ENCODE data around the gene C19orf12. TPM values are rescaled to one million over a fixed set of nuclear protein-coding genes. Genes with fewer than 3 reads are reported as not detected.

Gene C19orf12
- total and polyA plus RNA-seq, 4 donors: 24.2 to 42.9 (median 36.3) TPM

DNA sequence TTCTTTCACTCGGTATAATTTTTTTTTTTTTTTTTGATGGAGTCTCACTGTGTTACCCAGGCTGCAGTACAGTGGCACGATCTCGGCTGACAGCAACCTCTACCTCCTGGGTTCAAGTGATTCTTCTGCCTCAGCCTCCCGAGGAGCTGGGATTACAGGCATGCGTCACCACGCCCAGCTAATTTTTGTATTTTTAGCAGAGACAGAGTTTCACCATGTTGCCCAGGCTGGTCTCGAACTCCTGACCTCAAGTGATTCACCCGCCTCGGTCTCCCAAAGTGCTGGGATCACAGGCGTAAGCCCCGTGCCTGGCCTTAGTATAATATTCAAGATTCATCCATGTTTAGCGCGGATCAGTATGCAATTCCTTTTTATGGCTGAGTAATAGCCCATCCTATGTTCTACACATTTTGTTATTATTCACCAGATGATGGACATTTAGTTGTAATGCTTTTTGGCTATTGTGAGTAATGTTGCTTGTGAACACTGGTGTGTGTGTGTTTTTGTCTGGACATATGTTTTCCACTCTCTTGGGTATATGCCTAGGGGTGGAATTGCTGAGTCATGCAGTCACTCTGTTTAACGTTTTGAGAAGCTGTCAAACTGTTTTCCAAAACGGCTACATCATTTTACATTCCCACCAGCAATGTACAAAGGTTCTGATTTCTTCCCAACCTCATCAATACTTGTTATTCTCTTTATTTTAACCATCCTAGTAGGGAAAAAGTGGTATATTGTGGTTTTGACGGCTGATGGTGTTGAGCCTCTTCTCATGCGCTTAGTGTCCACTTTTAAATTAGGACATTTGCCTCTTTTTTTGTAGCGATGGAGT is 26.9 kb downstream of the C19orf12 start:
- Histone ChIP-seq H3K4me3 (ENCODE audit: low read depth, low read length) (no peak overlapping the region), H3K9me3 (ENCODE audit: control insufficient read depth, insufficient read depth, low read length) (no peaks in the 10 kb centered on the region), H3K4me1 (ENCODE audit: control insufficient read depth, insufficient read depth, low read length) (peaks cover 4% of the 10 kb centered on the region), H3K27me3 (ENCODE audit: control insufficient read depth, insufficient read depth, low read length) (no peaks in the 10 kb centered on the region), H3K27ac (ENCODE audit: low read depth, low read length) (no peak overlapping the region), H3K36me3 (ENCODE audit: control insufficient read depth, insufficient read depth, low read length) (no peaks in the 10 kb centered on the region)
- 94% methylated on average over 14 of the region's 18 CpGs for WGBS (ENCODE audit: insufficient coverage)
- no peak for DNase-seq (ENCODE audit: low read depth in 4 of 6, low spot score in 6 of 6)

DNA sequence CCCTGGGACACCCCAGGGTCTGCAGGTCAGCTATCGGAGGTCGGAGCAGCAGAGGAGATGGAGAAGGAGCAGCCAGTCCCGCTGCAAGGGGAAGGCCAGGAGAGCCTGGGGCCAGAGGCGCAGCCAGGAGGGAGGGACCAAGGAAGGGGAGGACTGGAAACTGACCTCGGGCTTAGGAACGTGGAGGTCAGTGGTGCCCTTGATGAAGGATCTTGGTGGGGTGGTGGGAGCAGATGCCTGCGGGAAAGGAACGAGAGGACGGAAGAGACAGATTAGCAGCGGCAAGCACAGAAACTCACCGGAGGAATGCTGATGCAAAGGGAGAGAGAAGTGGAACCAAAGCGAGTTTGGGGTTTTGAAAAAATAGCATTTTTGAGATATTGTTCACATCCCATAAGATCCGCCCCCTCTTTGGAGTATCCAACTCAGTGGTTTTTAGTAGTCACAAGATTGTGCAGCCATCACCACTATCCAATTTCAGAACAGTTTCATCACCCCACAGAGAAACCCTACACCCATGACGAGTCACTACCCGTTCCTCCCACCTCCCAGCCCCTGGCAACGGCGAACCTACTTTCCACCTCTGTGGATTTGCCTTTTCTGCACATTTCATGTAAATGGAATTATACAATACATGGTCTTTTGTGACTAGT is 27.7 kb downstream of the C19orf12 start:
- no peak for DNase-seq (ENCODE audit: low read depth in 4 of 6, low spot score in 6 of 6)
- no peaks in the 10 kb centered on the region for H3K9me3 ChIP-seq (ENCODE audit: control insufficient read depth, insufficient read depth, low read length)
- no peaks in the 10 kb centered on the region for H3K27me3 ChIP-seq (ENCODE audit: control insufficient read depth, insufficient read depth, low read length)
- H3K36me3 ChIP-seq (ENCODE audit: control insufficient read depth, insufficient read depth, low read length): no peaks in the 10 kb centered on the region
- H3K27ac ChIP-seq (ENCODE audit: low read depth, low read length): no peak overlapping the region
- peaks cover 12% of the 10 kb centered on the region for H3K4me1 ChIP-seq (ENCODE audit: control insufficient read depth, insufficient read depth, low read length)
- no peak overlapping the region for H3K4me3 ChIP-seq (ENCODE audit: low read depth, low read length)
- 90% methylated on average over 12 of the region's 17 CpGs for WGBS (ENCODE audit: insufficient coverage)

DNA sequence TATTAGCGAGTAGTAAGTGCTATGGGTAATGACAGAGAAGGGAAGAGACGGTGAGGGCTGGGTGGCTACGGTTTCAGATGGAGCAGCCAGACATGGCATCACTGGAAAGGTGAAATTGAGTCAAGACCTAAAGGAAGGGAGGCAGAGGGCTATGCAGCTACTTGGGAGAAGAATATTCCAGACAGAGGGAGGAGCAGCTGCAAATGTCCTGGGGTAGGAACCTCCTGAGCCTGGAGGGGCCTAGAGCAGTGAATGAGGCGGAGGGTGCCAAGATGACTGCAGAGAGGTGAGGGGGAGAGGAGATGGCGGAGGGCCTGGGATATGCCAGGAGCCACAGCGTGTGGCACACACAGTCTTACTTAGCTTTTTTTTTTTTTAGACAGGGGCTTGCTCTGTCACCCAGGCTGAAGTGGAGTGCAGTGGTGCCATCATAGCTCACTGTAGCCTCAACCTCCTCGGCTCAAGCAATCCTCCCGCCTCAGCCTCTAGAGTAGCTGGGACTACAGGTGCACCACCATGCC is 28.7 kb downstream of the C19orf12 start:
- Histone ChIP-seq H3K36me3 (ENCODE audit: control insufficient read depth, insufficient read depth, low read length) (no peaks in the 10 kb centered on the region), H3K27me3 (ENCODE audit: control insufficient read depth, insufficient read depth, low read length) (no peaks in the 10 kb centered on the region), H3K9me3 (ENCODE audit: control insufficient read depth, insufficient read depth, low read length) (no peaks in the 10 kb centered on the region), H3K4me3 (ENCODE audit: low read depth, low read length) (no peak overlapping the region), H3K27ac (ENCODE audit: low read depth, low read length) (no peak overlapping the region), H3K4me1 (ENCODE audit: control insufficient read depth, insufficient read depth, low read length) (peaks cover 22% of the 10 kb centered on the region)
- no peak for DNase-seq (ENCODE audit: low read depth in 4 of 6, low spot score in 6 of 6)
- WGBS (ENCODE audit: insufficient coverage): 97% methylated on average over 7 of the region's 8 CpGs

DNA sequence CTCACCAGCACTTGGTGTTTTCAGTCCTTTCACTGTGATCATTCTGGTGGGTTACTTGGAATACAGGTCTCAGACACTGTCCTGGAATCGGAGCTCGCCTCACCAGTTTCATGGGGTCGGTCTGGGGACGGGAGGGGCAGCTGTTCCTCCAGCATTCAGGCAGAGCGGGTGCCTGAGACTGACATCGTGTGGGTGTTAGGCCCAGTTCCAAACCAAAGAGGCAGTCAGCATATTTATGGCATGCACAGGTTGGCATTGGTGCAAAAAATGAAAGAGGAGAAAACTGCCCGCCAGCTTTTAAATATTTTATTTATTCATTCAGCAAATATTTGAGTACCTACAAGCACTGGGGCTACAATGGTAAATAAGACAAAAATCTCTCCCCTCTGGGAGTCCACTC is 29.7 kb downstream of the C19orf12 start:
- no peaks in the 10 kb centered on the region for H3K27me3 ChIP-seq (ENCODE audit: control insufficient read depth, insufficient read depth, low read length)
- DNase-seq (ENCODE audit: low read depth in 4 of 6, low spot score in 6 of 6): no peak
- peaks cover 22% of the 10 kb centered on the region for H3K4me1 ChIP-seq (ENCODE audit: control insufficient read depth, insufficient read depth, low read length)
- H3K36me3 ChIP-seq (ENCODE audit: control insufficient read depth, insufficient read depth, low read length): no peaks in the 10 kb centered on the region
- H3K4me3 ChIP-seq (ENCODE audit: low read depth, low read length): no peak overlapping the region
- H3K27ac ChIP-seq (ENCODE audit: low read depth, low read length): no peak overlapping the region
- no peaks in the 10 kb centered on the region for H3K9me3 ChIP-seq (ENCODE audit: control insufficient read depth, insufficient read depth, low read length)
- 93% methylated on average over 2 of the region's 7 CpGs for WGBS (ENCODE audit: insufficient coverage)

DNA sequence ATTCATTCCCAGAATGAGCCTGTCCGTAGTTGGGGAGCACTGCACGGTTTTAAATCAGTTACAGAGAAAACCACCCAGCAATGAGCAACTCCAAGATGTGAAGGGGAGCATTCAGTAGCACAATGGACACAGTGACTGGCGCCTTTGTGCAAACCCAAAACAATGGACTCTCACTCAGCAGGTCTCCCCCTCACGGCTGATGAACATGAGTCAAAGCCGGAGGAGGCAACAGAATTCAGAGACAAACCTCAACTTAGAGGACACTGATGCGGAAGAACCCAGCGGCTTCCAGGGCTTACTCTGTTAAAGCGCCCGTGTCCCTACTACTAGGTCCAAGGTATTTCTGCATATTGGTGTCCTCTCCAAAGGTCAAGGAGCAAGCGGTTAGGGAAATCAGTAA is 32.1 kb downstream of the C19orf12 start:
- Histone ChIP-seq H3K9me3 (ENCODE audit: control insufficient read depth, insufficient read depth, low read length) (no peaks in the 10 kb centered on the region), H3K4me1 (ENCODE audit: control insufficient read depth, insufficient read depth, low read length) (peaks cover 30% of the 10 kb centered on the region), H3K27ac (ENCODE audit: low read depth, low read length) (no peak overlapping the region), H3K36me3 (ENCODE audit: control insufficient read depth, insufficient read depth, low read length) (peaks cover 9% of the 10 kb centered on the region), H3K4me3 (ENCODE audit: low read depth, low read length) (no peak overlapping the region), H3K27me3 (ENCODE audit: control insufficient read depth, insufficient read depth, low read length) (no peaks in the 10 kb centered on the region)
- DNase-seq (ENCODE audit: low read depth in 4 of 6, low spot score in 6 of 6): no peak
- WGBS (ENCODE audit: insufficient coverage): 28% methylated on average over 7 of the region's 10 CpGs

DNA sequence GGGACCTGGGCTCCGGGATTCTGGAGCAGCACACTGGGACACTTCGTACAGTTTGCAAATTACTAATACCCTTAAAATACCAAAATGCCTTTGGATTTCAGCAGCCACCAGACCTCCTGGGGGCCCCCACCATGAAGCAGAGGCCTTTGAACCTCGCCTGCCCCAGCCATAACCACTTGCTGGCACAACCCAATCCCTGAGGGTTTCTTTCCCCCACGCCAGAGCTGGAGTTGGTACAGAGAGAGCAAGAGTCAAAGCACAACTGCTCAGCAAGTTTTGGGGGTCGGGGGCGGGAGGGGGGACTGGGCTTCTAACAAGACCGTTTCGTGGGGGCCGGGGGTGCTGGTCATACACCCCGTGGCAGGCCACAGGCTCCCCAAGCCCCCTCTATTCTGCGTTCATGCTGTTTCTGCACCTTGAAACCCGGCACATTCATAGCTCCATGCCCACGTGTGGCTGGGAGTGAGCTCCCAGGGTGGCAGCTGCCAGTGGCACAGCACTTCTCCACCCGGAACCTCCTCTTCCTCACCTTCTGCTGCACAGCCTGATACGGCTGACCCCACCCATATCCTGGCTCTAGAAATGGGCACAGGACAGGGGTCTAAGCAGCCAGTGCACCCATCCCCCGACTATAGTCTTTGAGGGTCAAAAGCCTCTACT is 32.7 kb downstream of the C19orf12 start:
- Histone ChIP-seq H3K4me1 (ENCODE audit: control insufficient read depth, insufficient read depth, low read length) (peaks cover 30% of the 10 kb centered on the region), H3K27me3 (ENCODE audit: control insufficient read depth, insufficient read depth, low read length) (no peaks in the 10 kb centered on the region), H3K27ac (ENCODE audit: low read depth, low read length) (no peak overlapping the region), H3K9me3 (ENCODE audit: control insufficient read depth, insufficient read depth, low read length) (no peaks in the 10 kb centered on the region), H3K4me3 (ENCODE audit: low read depth, low read length) (no peak overlapping the region), H3K36me3 (ENCODE audit: control insufficient read depth, insufficient read depth, low read length) (peaks cover 11% of the 10 kb centered on the region)
- 82% methylated on average over 13 of the region's 16 CpGs for WGBS (ENCODE audit: insufficient coverage)
- no peak for DNase-seq (ENCODE audit: low read depth in 4 of 6, low spot score in 6 of 6)

DNA sequence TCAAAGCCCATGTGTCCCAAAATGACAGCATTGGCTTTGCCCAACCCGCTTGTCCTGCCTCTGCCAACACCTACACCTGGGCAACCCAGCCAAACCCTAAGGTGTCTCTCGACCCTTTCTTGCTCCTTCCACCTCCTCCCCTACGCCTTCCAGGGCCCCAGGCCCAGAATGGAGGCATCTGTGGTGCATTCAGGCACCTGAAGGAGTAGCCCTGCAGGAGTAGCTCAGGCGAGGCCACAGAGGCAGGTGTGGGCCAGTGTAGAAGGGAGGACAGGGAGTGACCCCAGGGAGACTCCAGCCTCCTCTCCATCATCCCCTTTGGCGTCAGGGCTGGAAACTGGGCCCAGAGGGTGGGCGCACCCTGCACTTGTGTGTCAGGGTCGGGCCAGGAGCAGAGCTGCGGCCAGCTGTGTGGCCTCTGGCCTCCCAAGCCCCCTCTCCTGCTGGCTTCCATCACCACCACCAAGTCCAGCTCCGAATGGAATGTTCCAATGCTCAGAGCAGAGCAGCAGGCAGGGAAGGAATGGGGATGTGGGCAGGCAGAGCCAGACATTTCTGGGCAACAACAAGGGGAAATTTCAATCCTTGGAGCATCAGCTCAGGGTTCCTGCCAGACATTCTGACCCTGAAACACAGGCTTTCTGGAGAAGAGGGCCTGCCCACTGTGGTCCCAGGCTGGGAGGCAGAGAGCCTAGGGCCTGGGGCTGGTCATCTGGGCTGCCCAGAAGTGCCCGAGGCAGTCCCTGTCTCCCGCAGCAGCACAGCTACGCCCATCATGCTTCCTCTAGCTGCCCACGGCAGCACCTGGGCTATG is 33.4 kb downstream of the C19orf12 start:
- no peaks in the 10 kb centered on the region for H3K9me3 ChIP-seq (ENCODE audit: control insufficient read depth, insufficient read depth, low read length)
- peaks cover 19% of the 10 kb centered on the region for H3K36me3 ChIP-seq (ENCODE audit: control insufficient read depth, insufficient read depth, low read length)
- no peak overlapping the region for H3K4me3 ChIP-seq (ENCODE audit: low read depth, low read length)
- WGBS (ENCODE audit: insufficient coverage): 84% methylated on average over 11 of the region's 13 CpGs
- DNase-seq (ENCODE audit: low read depth in 4 of 6, low spot score in 6 of 6): no peak
- no peaks in the 10 kb centered on the region for H3K27me3 ChIP-seq (ENCODE audit: control insufficient read depth, insufficient read depth, low read length)
- no peak overlapping the region for H3K27ac ChIP-seq (ENCODE audit: low read depth, low read length)
- H3K4me1 ChIP-seq (ENCODE audit: control insufficient read depth, insufficient read depth, low read length): peaks cover 32% of the 10 kb centered on the region

DNA sequence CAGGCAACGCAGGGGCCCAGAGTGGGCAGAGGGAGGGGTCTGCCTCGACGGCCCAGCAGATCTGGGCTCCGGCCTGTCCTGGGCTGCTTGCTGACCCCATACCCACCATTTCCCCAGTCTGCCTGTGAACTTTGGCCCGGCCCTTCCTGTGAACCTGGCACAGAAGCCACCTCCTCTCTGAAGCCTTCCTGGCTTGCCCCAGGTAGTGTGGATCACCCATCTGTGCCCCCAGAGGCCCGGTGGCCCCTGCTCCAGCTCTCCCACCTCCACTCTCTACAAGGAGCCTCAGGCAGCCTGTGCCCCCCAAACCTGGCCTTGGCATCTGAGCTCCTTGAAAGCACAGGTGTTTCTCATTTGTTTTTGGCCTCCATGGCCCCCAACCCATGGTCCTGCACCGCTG is 34.1 kb downstream of the C19orf12 start:
- Histone ChIP-seq H3K36me3 (ENCODE audit: control insufficient read depth, insufficient read depth, low read length) (peaks cover 21% of the 10 kb centered on the region), H3K4me1 (ENCODE audit: control insufficient read depth, insufficient read depth, low read length) (peaks cover 37% of the 10 kb centered on the region), H3K9me3 (ENCODE audit: control insufficient read depth, insufficient read depth, low read length) (no peaks in the 10 kb centered on the region), H3K27me3 (ENCODE audit: control insufficient read depth, insufficient read depth, low read length) (no peaks in the 10 kb centered on the region), H3K27ac (ENCODE audit: low read depth, low read length) (no peak overlapping the region), H3K4me3 (ENCODE audit: low read depth, low read length) (no peak overlapping the region)
- WGBS (ENCODE audit: insufficient coverage): 95% methylated on average over 7 of the region's 7 CpGs
- no peak for DNase-seq (ENCODE audit: low read depth in 4 of 6, low spot score in 6 of 6)

DNA sequence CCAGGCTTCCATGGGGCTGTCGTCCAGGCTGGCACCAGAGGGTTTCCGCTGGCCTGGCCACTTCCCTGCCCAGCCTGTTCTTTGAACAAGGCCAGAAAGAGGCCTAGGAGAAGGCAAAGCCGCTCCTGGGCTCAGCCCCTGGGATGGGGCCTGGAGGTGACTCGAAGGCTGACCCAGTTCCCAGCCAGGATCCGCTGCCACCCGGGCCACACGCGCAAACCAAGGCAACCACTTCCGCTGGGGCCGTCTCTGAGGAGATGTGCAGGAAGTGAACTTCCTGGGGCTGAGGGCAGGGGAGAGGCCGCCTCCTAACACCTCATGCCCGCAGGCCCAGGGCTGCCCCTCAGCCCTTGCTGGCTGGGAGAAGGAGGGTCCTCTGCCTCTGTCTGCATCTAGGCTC is 34.6 kb downstream of the C19orf12 start:
- Histone ChIP-seq H3K9me3 (ENCODE audit: control insufficient read depth, insufficient read depth, low read length) (no peaks in the 10 kb centered on the region), H3K27me3 (ENCODE audit: control insufficient read depth, insufficient read depth, low read length) (no peaks in the 10 kb centered on the region), H3K27ac (ENCODE audit: low read depth, low read length) (no peak overlapping the region), H3K4me3 (ENCODE audit: low read depth, low read length) (no peak overlapping the region), H3K36me3 (ENCODE audit: control insufficient read depth, insufficient read depth, low read length) (peaks cover 26% of the 10 kb centered on the region), H3K4me1 (ENCODE audit: control insufficient read depth, insufficient read depth, low read length) (peaks cover 42% of the 10 kb centered on the region)
- WGBS (ENCODE audit: insufficient coverage): 79% methylated on average over 11 of the region's 12 CpGs
- DNase-seq (ENCODE audit: low read depth in 4 of 6, low spot score in 6 of 6): no peak

All from spinal cord (tissue), 10 donors.